Activated naive CD8-positive, alpha-beta T cell treated with anti-CD3 and anti-CD28 coated beads for 36 hours (primary cell): Measurements from ENCODE around the gene ELL. TPM values are rescaled to one million over a fixed set of nuclear protein-coding genes. Genes with fewer than 3 reads are reported as not detected.
A peak's percentile ranks its signal among the peaks of the same experiment; 100 is the strongest.

Source experiments
- DNase-seq: peaks from one replicate; pipeline ENCODE4 v3.0.0; 2021
- H3K27ac Mint-ChIP-seq: one replicate; pipeline ENCODE4 v1.8.0; 2022; ENCODE audit warnings: mild to moderate bottlenecking, moderate library complexity, mixed read lengths
- H3K27me3 Mint-ChIP-seq: one replicate; pipeline ENCODE4 v1.8.0; 2022; ENCODE audit warnings: mild to moderate bottlenecking, mixed read lengths
- H3K36me3 Mint-ChIP-seq: one replicate; pipeline ENCODE4 v1.8.0; 2021; ENCODE audit warnings: mild to moderate bottlenecking, mixed read lengths
- H3K4me1 Mint-ChIP-seq: one replicate; pipeline ENCODE4 v1.8.0; 2021; ENCODE audit warnings: mixed read lengths
- H3K4me3 Mint-ChIP-seq: one replicate; pipeline ENCODE4 v1.8.0; 2022; ENCODE audit warnings: mild to moderate bottlenecking, moderate library complexity, mixed read lengths
- H3K9me3 Mint-ChIP-seq: one replicate; pipeline ENCODE4 v1.8.0; 2022; ENCODE audit warnings: mixed read lengths
- total RNA-seq, 2 experiments: library from RNA; stranded (reverse); gene quantifications; one replicate each; pipeline ENCODE4 v1.2.3, GENCODE V29; 2021

Gene ELL
- total RNA-seq, 2 experiments from 2014 or later: 20.0 to 21.0 TPM

- DNase-seq: no peak
- no peaks in the 10 kb centered on the region for H3K9me3 Mint-ChIP-seq
- H3K27me3 Mint-ChIP-seq: no peaks in the 10 kb centered on the region
- H3K4me1 Mint-ChIP-seq: peaks cover 5% of the 10 kb centered on the region
- H3K27ac Mint-ChIP-seq: no peak overlapping the region
- H3K36me3 Mint-ChIP-seq: peaks cover 2% of the 10 kb centered on the region
- no peak overlapping the region for H3K4me3 Mint-ChIP-seq
These were observed 55.9 kb downstream of the ELL start for GRCh38 chr19:18465964-18466339.

GRCh38 chr19:18465214-18465963 lies 56.5 kb downstream of the ELL start:
- Mint-ChIP-seq H3K27me3 (no peaks in the 10 kb centered on the region), H3K27ac (no peak overlapping the region), H3K4me1 (peaks cover 5% of the 10 kb centered on the region), H3K36me3 (peaks cover 2% of the 10 kb centered on the region), H3K4me3 (no peak overlapping the region), H3K9me3 (no peaks in the 10 kb centered on the region)
- DNase-seq: no peak

GRCh38 chr19:18464646-18465045 lies 57.2 kb downstream of the ELL start:
- Mint-ChIP-seq H3K4me3 (no peak overlapping the region), H3K9me3 (no peaks in the 10 kb centered on the region), H3K27ac (no peak overlapping the region), H3K27me3 (no peaks in the 10 kb centered on the region), H3K36me3 (peaks cover 2% of the 10 kb centered on the region), H3K4me1 (peaks cover 4% of the 10 kb centered on the region)
- DNase-seq: no peak

GRCh38 chr19:18461471-18461870 lies 60.4 kb downstream of the ELL start:
- no peaks in the 10 kb centered on the region for H3K9me3 Mint-ChIP-seq
- H3K27ac Mint-ChIP-seq: peak overlapping the region; percentile 38
- no peak overlapping the region for H3K4me3 Mint-ChIP-seq
- peaks cover 3% of the 10 kb centered on the region for H3K4me1 Mint-ChIP-seq
- no peaks in the 10 kb centered on the region for H3K27me3 Mint-ChIP-seq
- DNase-seq: no peak
- no peaks in the 10 kb centered on the region for H3K36me3 Mint-ChIP-seq

GRCh38 chr19:18460900-18461299 lies 61.0 kb downstream of the ELL start:
- no peaks in the 10 kb centered on the region for H3K36me3 Mint-ChIP-seq

GRCh38 chr19:18457483-18458331 lies 64.2 kb downstream of the ELL start:
- no peak for DNase-seq
- no peak overlapping the region for H3K4me3 Mint-ChIP-seq
- no peaks in the 10 kb centered on the region for H3K9me3 Mint-ChIP-seq
- H3K27me3 Mint-ChIP-seq: no peaks in the 10 kb centered on the region
- H3K36me3 Mint-ChIP-seq: no peaks in the 10 kb centered on the region
- peaks cover 3% of the 10 kb centered on the region for H3K4me1 Mint-ChIP-seq
- H3K27ac Mint-ChIP-seq: no peak overlapping the region

More at GRCh38 chr19:18460900-18461299, 61.0 kb downstream of the ELL start:
- Mint-ChIP-seq H3K9me3 (no peaks in the 10 kb centered on the region), H3K27ac (no peak overlapping the region), H3K27me3 (no peaks in the 10 kb centered on the region), H3K4me3 (no peak overlapping the region), H3K4me1 (peaks cover 3% of the 10 kb centered on the region)
- DNase-seq: no peak

GRCh38 chr19:18456974-18457373 lies 64.9 kb downstream of the ELL start:
- Mint-ChIP-seq H3K27ac (no peak overlapping the region), H3K36me3 (no peaks in the 10 kb centered on the region), H3K4me3 (no peak overlapping the region), H3K9me3 (no peaks in the 10 kb centered on the region), H3K4me1 (peaks cover 1% of the 10 kb centered on the region), H3K27me3 (no peaks in the 10 kb centered on the region)
- no peak for DNase-seq

- Mint-ChIP-seq H3K4me1 (no peaks in the 10 kb centered on the region), H3K27ac (no peak overlapping the region), H3K36me3 (no peaks in the 10 kb centered on the region), H3K27me3 (no peaks in the 10 kb centered on the region), H3K4me3 (no peak overlapping the region), H3K9me3 (no peaks in the 10 kb centered on the region)
- no peak for DNase-seq
These were observed 65.6 kb downstream of the ELL start for GRCh38 chr19:18456279-18456678.

GRCh38 chr19:18453269-18454024 lies 68.4 kb downstream of the ELL start:
- H3K27ac Mint-ChIP-seq: no peak overlapping the region

GRCh38 chr19:18452386-18452785 lies 69.5 kb downstream of the ELL start:
- H3K4me1 Mint-ChIP-seq: peaks cover 2% of the 10 kb centered on the region
- peaks cover 7% of the 10 kb centered on the region for H3K36me3 Mint-ChIP-seq
- no peak overlapping the region for H3K4me3 Mint-ChIP-seq
- no peak for DNase-seq
- no peaks in the 10 kb centered on the region for H3K27me3 Mint-ChIP-seq
- no peak overlapping the region for H3K27ac Mint-ChIP-seq
- H3K9me3 Mint-ChIP-seq: no peaks in the 10 kb centered on the region

More at GRCh38 chr19:18453269-18454024, 68.4 kb downstream of the ELL start:
- Mint-ChIP-seq H3K27me3 (no peaks in the 10 kb centered on the region), H3K9me3 (no peaks in the 10 kb centered on the region), H3K4me1 (peaks cover 2% of the 10 kb centered on the region), H3K36me3 (peaks cover 4% of the 10 kb centered on the region), H3K4me3 (no peak overlapping the region)
- no peak for DNase-seq

- Mint-ChIP-seq H3K9me3 (no peaks in the 10 kb centered on the region), H3K36me3 (peaks cover 7% of the 10 kb centered on the region), H3K27me3 (no peaks in the 10 kb centered on the region), H3K4me1 (peaks cover 2% of the 10 kb centered on the region), H3K4me3 (no peak overlapping the region), H3K27ac (peak overlapping the region; percentile 51)
- peak; percentile 83 for DNase-seq
These were observed 70.7 kb downstream of the ELL start for GRCh38 chr19:18450931-18451836.

GRCh38 chr19:18450021-18450930 lies 71.6 kb downstream of the ELL start:
- Mint-ChIP-seq H3K4me3 (no peak overlapping the region), H3K4me1 (peaks cover 2% of the 10 kb centered on the region), H3K27ac (peak overlapping the region; percentile 51), H3K36me3 (peaks cover 7% of the 10 kb centered on the region), H3K9me3 (no peaks in the 10 kb centered on the region), H3K27me3 (no peaks in the 10 kb centered on the region)
- DNase-seq: no peak

- Mint-ChIP-seq H3K9me3 (no peaks in the 10 kb centered on the region), H3K4me1 (peaks cover 2% of the 10 kb centered on the region), H3K27me3 (no peaks in the 10 kb centered on the region), H3K36me3 (peaks cover 7% of the 10 kb centered on the region), H3K27ac (no peak overlapping the region), H3K4me3 (no peak overlapping the region)
- no peak for DNase-seq
These were observed 72.3 kb downstream of the ELL start for GRCh38 chr19:18449552-18449951.
